GM12865 (cell line): ENCODE results near the gene XRCC1.
A peak's percentile ranks its signal among the peaks of the same experiment; 100 is the strongest.

Experiments used
- DNase-seq: peaks from one replicate; pipeline ENCODE4 v3.0.0; 2010; ENCODE audit warnings: low read depth
- H3K4me3 ChIP-seq: 2 replicates; pipeline ENCODE4 v1.5.1; 2011; ENCODE audit warnings: mild to moderate bottlenecking, low read depth, low read length, control low read depth
- TF ChIP-seq, protein P1 (sequence below): IDR thresholded peaks from 2 replicates; pipeline ENCODE4 v1.5.1; 2011; ENCODE audit warnings: low read length, control low read depth, low read depth, inconsistent platforms; ENCODE audit not compliant: insufficient read depth; ENCODE audit errors: missing control alignments

XRCC1 gene

DNA sequence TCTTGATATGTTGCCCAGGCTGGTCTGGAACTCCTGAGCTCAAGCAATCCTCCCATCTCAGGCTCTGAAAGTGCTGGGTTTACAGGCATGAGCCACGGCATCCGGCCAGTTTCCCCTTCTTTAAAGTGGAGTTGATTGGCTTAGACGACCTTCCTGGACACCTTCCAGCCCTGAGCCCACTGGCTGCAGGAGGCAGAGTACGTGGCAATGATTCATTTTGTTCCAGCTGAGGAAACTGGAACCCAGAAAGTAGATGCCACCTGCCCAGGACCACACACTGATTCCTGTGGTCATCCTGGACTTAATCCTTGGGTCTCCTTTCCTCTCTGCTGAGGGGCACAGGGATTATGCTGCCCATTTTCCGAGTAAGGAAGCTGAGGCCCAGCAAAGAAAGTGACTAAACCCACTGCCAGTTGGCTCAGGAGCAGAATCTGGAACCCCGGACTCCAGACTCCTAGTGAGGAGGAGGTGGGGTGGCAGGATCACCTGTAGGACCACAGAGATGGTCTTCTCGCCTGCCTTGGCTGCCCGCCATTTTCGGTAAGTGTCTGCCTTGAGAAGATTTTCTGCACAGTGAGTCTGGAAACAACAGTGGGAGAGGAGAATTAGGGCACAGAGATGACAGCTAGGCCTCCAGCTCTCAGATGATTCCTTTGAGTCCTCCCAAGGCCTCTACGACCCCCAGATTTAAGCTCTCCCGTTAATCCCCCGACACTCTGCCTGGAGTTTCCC lies 737 bp downstream of the XRCC1 start:
- TF ChIP-seq, protein P1, sequence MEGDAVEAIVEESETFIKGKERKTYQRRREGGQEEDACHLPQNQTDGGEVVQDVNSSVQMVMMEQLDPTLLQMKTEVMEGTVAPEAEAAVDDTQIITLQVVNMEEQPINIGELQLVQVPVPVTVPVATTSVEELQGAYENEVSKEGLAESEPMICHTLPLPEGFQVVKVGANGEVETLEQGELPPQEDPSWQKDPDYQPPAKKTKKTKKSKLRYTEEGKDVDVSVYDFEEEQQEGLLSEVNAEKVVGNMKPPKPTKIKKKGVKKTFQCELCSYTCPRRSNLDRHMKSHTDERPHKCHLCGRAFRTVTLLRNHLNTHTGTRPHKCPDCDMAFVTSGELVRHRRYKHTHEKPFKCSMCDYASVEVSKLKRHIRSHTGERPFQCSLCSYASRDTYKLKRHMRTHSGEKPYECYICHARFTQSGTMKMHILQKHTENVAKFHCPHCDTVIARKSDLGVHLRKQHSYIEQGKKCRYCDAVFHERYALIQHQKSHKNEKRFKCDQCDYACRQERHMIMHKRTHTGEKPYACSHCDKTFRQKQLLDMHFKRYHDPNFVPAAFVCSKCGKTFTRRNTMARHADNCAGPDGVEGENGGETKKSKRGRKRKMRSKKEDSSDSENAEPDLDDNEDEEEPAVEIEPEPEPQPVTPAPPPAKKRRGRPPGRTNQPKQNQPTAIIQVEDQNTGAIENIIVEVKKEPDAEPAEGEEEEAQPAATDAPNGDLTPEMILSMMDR, result no peak
- DNase-seq, result no peak
- peak overlapping the region; percentile 86 for H3K4me3 ChIP-seq

- DNase-seq, result no peak
- no peak overlapping the region for H3K4me3 ChIP-seq
- TF ChIP-seq, protein P1, result no peak
Measured at GRCh38 chr19:43572171-43572588, 3.1 kb downstream of the XRCC1 start.

DNA sequence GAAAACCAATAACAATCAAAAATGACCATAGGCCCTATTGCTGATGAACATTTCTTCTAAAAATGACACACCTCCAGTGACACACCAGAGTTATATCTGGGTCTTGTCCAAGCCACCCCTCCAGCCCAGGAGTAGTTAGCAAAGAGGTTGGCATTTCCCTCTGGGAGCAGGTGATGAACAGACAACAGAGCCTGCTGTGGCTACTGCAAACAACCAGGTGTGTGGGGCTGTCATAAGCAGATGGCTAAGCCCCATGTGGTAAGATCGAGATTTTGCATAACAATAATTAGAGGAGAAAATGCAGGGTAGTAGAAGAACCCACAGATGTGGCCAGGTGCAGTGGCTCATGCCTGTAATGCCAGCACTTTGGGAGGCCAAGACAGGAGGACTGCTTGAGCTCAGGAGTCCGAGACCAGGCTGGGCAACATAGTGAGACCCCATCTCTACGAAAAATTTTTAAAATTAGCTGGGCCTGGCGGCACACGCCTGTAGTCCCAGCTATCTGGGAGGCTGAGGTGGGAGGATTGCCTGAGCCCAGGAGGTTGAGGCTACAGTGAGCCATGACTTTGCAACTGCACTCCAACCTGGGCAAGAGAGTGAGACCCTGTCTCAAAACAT lies 5.0 kb downstream of the XRCC1 start:
- no peak for DNase-seq
- TF ChIP-seq, protein P1, result no peak
- H3K4me3 ChIP-seq, result no peak overlapping the region

GRCh38 chr19:43569657-43570056 lies 5.7 kb downstream of the XRCC1 start:
- H3K4me3 ChIP-seq, result no peak overlapping the region
- TF ChIP-seq, protein P1, result no peak
- DNase-seq, result no peak

DNA sequence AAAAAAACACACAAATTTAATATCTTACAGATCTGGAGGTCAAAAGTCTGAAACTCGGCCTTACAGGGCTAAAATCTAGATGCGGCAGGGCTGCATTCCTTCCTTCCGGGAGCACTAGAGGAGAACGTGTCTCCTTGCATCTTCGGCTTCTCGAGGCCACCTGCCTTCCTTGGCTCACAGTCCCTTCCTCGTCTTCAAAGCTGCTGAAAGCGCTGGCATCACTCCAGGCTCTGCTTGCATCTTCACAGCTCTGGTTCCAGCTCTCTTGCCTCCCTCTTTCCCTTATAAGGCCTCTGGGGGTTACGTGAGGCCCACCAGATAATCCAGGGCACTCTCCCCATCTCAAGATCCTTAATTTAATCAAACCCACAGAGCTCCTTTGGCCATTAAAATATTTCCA lies 10.5 kb downstream of the XRCC1 start:
- H3K4me3 ChIP-seq, result no peak overlapping the region
- TF ChIP-seq, protein P1, result no peak
- no peak for DNase-seq

GRCh38 chr19:43563816-43564457 lies 11.4 kb downstream of the XRCC1 start:
- H3K4me3 ChIP-seq, result no peak overlapping the region
- DNase-seq, result no peak
- TF ChIP-seq, protein P1, result no peak
